Measurements from ENCODE around the gene CHSY3.
A peak's percentile ranks its signal among the peaks of the same experiment; 100 is the strongest.

The CHSY3 gene

DNA sequence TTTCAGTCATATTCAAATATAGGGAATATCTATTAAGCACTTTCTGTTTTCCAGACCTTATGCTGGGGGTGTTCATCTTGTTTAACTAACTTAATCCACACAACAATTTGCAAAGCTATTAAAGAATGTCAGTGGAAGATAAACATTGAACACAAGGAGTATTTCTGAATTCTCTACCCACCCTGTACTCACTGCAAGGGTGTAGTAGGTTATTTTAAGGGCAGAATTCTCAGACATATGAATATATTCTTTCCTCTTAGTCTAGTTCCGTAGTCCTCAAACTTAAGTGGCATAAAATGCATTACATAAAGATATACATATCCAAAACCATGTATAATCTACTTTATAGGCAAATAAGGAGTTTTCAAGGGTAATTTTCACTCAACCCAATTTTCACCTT lies 19.9 kb upstream of the CHSY3 start:
- Histone ChIP-seq H3K4me1 (ENCODE audit: low read depth, poor library complexity, severe bottlenecking) (no peaks in the 10 kb centered on the region), H4K20me1 (ENCODE audit: insufficient read depth) (no peaks in the 10 kb centered on the region), H3K4me3 (IDR thresholded peaks at IDR 0.05; ENCODE audit: insufficient read depth, low read depth, low read length) (no peak overlapping the region), H3K9ac (no peak overlapping the region), H3K27me3 (ENCODE audit: insufficient read depth, low read depth) (no peaks in the 10 kb centered on the region), H3K36me3 (ENCODE audit: insufficient read depth) (no peaks in the 10 kb centered on the region), H2AFZ (ENCODE audit: low read depth) (no peak overlapping the region), H3K27ac (no peak overlapping the region), H3K79me2 (ENCODE audit: insufficient read depth, low read depth) (no peaks in the 10 kb centered on the region), H3K4me2 (no peak overlapping the region)
- TF ChIP-seq, protein P1, sequence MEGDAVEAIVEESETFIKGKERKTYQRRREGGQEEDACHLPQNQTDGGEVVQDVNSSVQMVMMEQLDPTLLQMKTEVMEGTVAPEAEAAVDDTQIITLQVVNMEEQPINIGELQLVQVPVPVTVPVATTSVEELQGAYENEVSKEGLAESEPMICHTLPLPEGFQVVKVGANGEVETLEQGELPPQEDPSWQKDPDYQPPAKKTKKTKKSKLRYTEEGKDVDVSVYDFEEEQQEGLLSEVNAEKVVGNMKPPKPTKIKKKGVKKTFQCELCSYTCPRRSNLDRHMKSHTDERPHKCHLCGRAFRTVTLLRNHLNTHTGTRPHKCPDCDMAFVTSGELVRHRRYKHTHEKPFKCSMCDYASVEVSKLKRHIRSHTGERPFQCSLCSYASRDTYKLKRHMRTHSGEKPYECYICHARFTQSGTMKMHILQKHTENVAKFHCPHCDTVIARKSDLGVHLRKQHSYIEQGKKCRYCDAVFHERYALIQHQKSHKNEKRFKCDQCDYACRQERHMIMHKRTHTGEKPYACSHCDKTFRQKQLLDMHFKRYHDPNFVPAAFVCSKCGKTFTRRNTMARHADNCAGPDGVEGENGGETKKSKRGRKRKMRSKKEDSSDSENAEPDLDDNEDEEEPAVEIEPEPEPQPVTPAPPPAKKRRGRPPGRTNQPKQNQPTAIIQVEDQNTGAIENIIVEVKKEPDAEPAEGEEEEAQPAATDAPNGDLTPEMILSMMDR (conservative IDR thresholded peaks at IDR 0.05; ENCODE audit: low read depth, low read length) = no peak

DNA sequence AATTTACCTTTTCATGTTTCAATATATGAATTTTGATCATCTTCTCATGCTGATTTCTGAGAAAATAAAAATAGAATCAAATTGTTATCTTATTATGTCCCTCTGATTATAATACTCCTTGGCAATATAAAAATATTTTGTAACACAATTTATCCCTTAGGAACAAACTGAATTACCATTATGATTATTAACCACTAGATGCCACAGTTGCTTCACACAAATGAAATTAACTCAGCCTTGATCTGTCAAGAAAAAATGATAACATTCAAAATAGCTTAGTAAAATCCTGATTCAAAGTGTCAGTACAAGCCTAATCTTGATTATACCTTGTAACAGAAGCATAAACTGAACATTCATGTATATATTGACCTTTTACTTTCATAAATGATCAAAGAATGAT lies 4.8 kb upstream of the CHSY3 start:
- Histone ChIP-seq H2AFZ (ENCODE audit: low read depth) (no peak overlapping the region), H3K27ac (no peak overlapping the region), H3K4me1 (ENCODE audit: low read depth, poor library complexity, severe bottlenecking) (no peaks in the 10 kb centered on the region), H3K27me3 (ENCODE audit: insufficient read depth, low read depth) (no peaks in the 10 kb centered on the region), H3K4me3 (IDR thresholded peaks at IDR 0.05; ENCODE audit: insufficient read depth, low read depth, low read length) (no peak overlapping the region), H4K20me1 (ENCODE audit: insufficient read depth) (no peaks in the 10 kb centered on the region), H3K9ac (no peak overlapping the region), H3K4me2 (no peak overlapping the region), H3K79me2 (ENCODE audit: insufficient read depth, low read depth) (no peaks in the 10 kb centered on the region), H3K36me3 (ENCODE audit: insufficient read depth) (no peaks in the 10 kb centered on the region)
- TF ChIP-seq, protein P1 (conservative IDR thresholded peaks at IDR 0.05; ENCODE audit: low read depth, low read length) = 0 out of 2 replicates have a peak, but pooled peaks have one; percentile 23

DNA sequence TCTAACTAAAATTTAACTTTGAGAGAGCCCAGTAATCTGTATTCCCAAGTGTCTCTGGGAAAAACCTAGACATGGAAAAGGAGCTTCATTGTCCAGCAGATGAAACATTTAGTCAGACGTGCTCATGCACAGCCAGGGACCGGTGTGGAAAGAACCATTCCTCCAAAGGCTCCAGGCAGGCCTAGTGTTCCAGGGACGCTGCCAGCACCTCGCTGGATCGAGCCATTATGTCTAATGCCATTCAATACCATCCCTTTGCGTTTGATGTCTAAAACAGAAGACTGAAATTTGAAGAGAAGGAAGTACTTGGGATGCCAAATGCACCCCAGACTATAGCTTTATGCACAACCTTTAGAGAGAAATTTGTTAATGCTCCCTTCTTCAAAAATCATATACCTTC lies 1.4 kb upstream of the CHSY3 start:
- Histone ChIP-seq H3K79me2 (ENCODE audit: insufficient read depth, low read depth) (no peaks in the 10 kb centered on the region), H3K27ac (no peak overlapping the region), H3K9ac (no peak overlapping the region), H3K4me3 (IDR thresholded peaks at IDR 0.05; ENCODE audit: insufficient read depth, low read depth, low read length) (no peak overlapping the region), H2AFZ (ENCODE audit: low read depth) (no peak overlapping the region), H3K4me1 (ENCODE audit: low read depth, poor library complexity, severe bottlenecking) (peaks cover 17% of the 10 kb centered on the region), H3K27me3 (ENCODE audit: insufficient read depth, low read depth) (no peaks in the 10 kb centered on the region), H3K4me2 (no peak overlapping the region), H4K20me1 (ENCODE audit: insufficient read depth) (no peaks in the 10 kb centered on the region), H3K36me3 (ENCODE audit: insufficient read depth) (no peaks in the 10 kb centered on the region)
- TF ChIP-seq, protein P1 (conservative IDR thresholded peaks at IDR 0.05; ENCODE audit: low read depth, low read length) = no peak

- Histone ChIP-seq H3K27me3 (ENCODE audit: insufficient read depth, low read depth) (no peaks in the 10 kb centered on the region), H3K27ac (no peak overlapping the region), H3K4me1 (ENCODE audit: low read depth, poor library complexity, severe bottlenecking) (peaks cover 20% of the 10 kb centered on the region), H3K79me2 (ENCODE audit: insufficient read depth, low read depth) (no peaks in the 10 kb centered on the region), H3K4me2 (peak overlapping the region; percentile 39), H3K4me3 (IDR thresholded peaks at IDR 0.05; ENCODE audit: insufficient read depth, low read depth, low read length) (no peak overlapping the region), H3K36me3 (ENCODE audit: insufficient read depth) (no peaks in the 10 kb centered on the region), H4K20me1 (ENCODE audit: insufficient read depth) (no peaks in the 10 kb centered on the region), H3K9ac (peak overlapping the region; percentile 66; the same call in 1 of the 2 replicates), H2AFZ (ENCODE audit: low read depth) (peak overlapping the region; percentile 86)
- TF ChIP-seq, protein P1 (conservative IDR thresholded peaks at IDR 0.05; ENCODE audit: low read depth, low read length) = no peak
These were observed 681 bp upstream of the CHSY3 start for GRCh38 chr5:129903466-129904101.

Measured in KMS-11 (cell line).